IgD-negative memory B cell (primary cell): ENCODE results near the gene PKNOX2. TPM values are rescaled to one million over a fixed set of nuclear protein-coding genes. Genes with fewer than 3 reads are reported as not detected.

Experiments
- H3K27ac Mint-ChIP-seq, 3 donors: one replicate each; pipeline ENCODE4 v1.8.0; 2020 to 2022; ENCODE audit warnings: mild to moderate bottlenecking in 3 of 3, mixed read lengths in 3 of 3, moderate library complexity in 1 of 3
- H3K27me3 Mint-ChIP-seq: one replicate; pipeline ENCODE4 v1.8.0; 2021; ENCODE audit warnings: mixed read lengths
- H3K36me3 Mint-ChIP-seq: one replicate; pipeline ENCODE4 v1.8.0; 2020; ENCODE audit warnings: mild to moderate bottlenecking, mixed read lengths
- H3K4me1 Mint-ChIP-seq, 3 donors: one replicate each; pipeline ENCODE4 v1.8.0; 2020 to 2022; ENCODE audit warnings: mixed read lengths in 3 of 3, mild to moderate bottlenecking in 1 of 3
- H3K4me3 Mint-ChIP-seq, 4 donors: one replicate each; pipeline ENCODE4 v1.8.0; 2020 to 2022; ENCODE audit warnings: mild to moderate bottlenecking in 4 of 4, mixed read lengths in 4 of 4, moderate library complexity in 3 of 4
- H3K9me3 Mint-ChIP-seq, 3 donors: one replicate each; pipeline ENCODE4 v1.8.0; 2020 to 2021; ENCODE audit warnings: mixed read lengths in 3 of 3, mild to moderate bottlenecking in 1 of 3
- polyA plus RNA-seq: library from polyadenylated mRNA; unstranded; fragments of 300-500 nt; fragmentation: Illumina TruSeq; gene quantifications from one replicate; pipeline ENCODE4 v1.2.3, GENCODE V29; 2021

Gene PKNOX2
- polyA plus RNA-seq, 1 donor from 2014 or later = not detected

GRCh38 chr11:125433454-125434121 lies 269.0 kb downstream of the PKNOX2 start:
- Mint-ChIP-seq H3K4me1 (peaks cover 0 to 3% (median 2%) of the 10 kb centered on the region in 3 donors), H3K27ac (no peak overlapping the region), H3K36me3 (no peaks in the 10 kb centered on the region), H3K4me3 (no peak overlapping the region), H3K9me3 (no peaks in the 10 kb centered on the region), H3K27me3 (peaks cover 20% of the 10 kb centered on the region)

DNA sequence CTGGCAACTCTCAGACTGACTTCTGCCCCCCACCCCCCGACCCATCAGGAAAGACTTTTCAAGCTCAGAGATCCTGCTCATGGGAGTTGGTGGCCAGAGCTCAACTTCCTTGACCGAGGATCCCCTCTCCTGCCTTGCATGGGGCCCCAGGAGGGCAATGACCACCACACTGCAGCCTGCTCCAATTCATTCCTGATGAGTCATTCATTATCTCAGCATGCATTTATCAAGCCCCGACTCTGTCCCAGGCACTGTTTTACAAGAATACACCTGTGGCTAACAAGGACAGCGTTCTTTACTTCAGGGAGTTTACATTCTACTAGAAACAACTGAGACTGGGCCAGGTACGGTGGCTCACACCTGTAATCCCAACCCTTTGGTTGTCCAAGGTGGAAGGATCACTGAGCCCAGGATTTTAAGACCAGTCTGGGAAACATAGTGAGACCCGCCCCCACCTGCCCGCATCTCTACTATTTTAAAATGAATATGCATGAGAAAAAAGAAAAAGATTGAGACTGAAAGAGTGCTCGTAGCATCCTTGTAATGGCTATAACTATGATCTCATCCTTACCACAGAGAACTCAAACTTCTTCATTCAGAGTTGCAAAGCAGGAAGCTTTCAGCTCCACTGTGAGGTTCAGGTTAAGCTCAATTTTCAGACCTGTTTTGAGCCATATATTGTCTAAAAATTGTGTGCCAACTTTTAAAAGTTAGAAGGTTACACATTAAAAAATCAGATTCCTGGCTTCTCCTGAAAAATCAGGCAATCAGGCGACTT lies 271.1 kb downstream of the PKNOX2 start:
- Mint-ChIP-seq H3K27me3 (peaks cover 16% of the 10 kb centered on the region), H3K4me1 (peaks cover 0 to 3% (median 2%) of the 10 kb centered on the region in 3 donors), H3K27ac (no peak overlapping the region), H3K36me3 (no peaks in the 10 kb centered on the region), H3K9me3 (no peaks in the 10 kb centered on the region), H3K4me3 (no peak overlapping the region)

DNA sequence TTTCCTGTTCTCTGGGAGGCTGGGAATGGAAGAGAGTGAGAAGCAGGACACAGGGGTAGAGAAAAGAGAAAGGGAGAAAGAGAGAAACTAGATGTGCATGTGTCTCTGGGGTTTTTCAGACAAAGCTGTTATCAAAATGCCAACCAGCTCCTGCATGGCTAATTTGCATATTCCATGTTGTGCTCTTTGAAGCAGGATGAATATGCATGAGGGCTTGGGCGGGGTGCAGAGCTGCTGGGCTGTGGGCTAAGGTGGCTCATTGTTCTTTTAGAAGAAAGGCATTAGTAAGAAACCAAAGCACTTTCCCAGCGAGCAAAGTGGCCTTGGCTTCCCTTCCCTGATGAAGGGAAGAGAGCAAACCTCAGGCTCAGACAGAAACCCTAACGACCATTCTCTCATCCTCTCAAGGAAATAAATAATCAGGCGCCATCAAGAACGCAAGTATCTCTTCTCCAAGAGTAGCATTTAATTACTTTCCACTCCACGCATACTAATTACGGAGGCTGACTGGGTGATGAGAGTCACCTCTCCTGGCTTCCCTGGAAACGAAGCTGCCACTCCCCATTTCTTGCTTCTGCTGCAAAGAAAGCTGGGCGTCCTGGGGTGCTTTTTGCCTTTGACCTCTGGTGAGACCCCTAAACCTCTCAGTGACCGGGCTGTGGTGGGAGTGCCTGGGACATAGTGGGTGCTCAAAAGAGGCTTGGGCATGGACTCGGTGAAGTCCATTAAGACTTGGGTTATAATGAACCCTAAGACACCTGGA lies 277.3 kb downstream of the PKNOX2 start:
- Mint-ChIP-seq H3K4me1 (peaks cover 0 to 4% (median 0%) of the 10 kb centered on the region in 3 donors), H3K9me3 (no peaks in the 10 kb centered on the region), H3K27ac (peak overlapping the region in 1 of 3 donors; percentile 13), H3K36me3 (no peaks in the 10 kb centered on the region), H3K4me3 (no peak overlapping the region), H3K27me3 (peaks cover 16% of the 10 kb centered on the region)

GRCh38 chr11:125442946-125443345 lies 278.4 kb downstream of the PKNOX2 start:
- Mint-ChIP-seq H3K4me3 (peak overlapping the region in 1 of 4 donors; percentile 37), H3K27me3 (peaks cover 16% of the 10 kb centered on the region), H3K27ac (no peak overlapping the region), H3K9me3 (no peaks in the 10 kb centered on the region), H3K4me1 (peaks cover 0 to 4% (median 0%) of the 10 kb centered on the region in 3 donors), H3K36me3 (no peaks in the 10 kb centered on the region)

DNA sequence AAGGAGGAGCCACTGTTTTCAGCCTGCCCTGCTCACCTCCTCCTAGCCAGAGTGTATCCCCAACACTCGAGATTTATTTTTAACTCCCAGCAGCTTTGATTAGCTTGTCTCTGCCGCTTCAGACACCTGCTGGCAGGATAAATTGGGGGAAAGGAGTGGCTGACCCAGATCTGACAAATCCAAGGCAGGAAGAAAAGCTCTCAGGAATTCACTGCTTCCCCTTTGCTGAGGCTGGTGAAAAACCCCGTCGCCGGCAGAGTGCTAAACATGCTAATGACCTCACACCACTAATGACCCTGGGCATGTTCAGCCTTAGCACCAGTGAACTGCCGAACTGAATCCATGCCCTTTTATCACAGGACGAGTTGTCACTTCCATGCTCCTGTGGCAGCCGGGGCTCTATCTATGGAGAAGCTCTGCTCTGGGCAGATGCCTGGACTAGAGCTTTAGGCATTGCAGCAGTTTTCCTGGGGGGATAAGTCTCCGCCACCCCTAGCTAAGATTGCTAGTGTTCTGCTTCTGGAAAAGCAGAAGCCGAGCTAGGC lies 279.3 kb downstream of the PKNOX2 start:
- Mint-ChIP-seq H3K4me1 (peaks cover 0 to 4% (median 0%) of the 10 kb centered on the region in 3 donors), H3K36me3 (no peaks in the 10 kb centered on the region), H3K4me3 (no peak overlapping the region), H3K27me3 (peaks cover 16% of the 10 kb centered on the region), H3K9me3 (no peaks in the 10 kb centered on the region), H3K27ac (no peak overlapping the region)

DNA sequence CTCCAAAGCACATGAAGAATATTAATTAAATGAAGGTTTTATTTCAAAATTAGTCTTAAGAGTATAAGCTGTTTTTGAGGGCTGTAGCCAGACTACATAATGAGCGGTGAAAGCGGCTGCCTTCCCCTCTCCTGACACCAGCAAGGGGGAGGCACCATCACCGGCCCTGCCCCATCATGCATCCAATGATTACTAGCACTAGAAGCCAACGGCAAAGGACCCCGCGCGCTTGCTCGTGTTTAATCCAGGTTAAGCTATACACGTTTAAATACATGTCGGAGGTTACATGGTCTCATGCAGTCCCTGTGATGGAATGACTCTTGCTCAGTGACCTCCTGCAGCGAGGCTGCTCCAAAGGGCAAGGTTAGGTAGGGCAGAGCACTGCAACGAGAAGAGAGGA lies 281.2 kb downstream of the PKNOX2 start:
- peak overlapping the region in 1 of 4 donors; percentile 26 for H3K4me3 Mint-ChIP-seq
- peaks cover 0 to 4% (median 0%) of the 10 kb centered on the region in 3 donors for H3K4me1 Mint-ChIP-seq
- no peaks in the 10 kb centered on the region for H3K36me3 Mint-ChIP-seq
- H3K9me3 Mint-ChIP-seq = no peaks in the 10 kb centered on the region
- no peak overlapping the region for H3K27ac Mint-ChIP-seq
- H3K27me3 Mint-ChIP-seq = peaks cover 12% of the 10 kb centered on the region

GRCh38 chr11:125446279-125446678 lies 281.7 kb downstream of the PKNOX2 start:
- Mint-ChIP-seq H3K4me1 (peaks cover 0 to under 1% (median 0%) of the 10 kb centered on the region in 3 donors), H3K4me3 (no peak overlapping the region)

DNA sequence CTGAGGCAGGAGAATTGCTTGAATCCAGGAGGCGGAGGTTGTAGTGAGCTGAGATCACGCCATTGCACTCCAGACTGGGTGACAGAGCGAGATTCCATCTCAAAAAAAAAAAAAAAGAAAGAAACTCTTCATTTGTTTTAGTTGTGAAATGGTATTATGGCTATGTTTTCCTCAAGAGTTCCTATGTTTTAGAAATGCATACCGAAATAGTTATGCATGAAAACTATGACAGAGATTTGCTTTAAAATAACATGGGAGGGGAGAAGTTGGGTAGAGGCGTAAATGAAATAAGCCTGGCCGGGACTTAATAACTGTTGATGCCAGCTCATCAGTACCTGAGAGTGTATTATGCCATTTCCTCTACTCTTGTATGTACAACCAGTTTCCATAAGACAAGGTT lies 283.2 kb downstream of the PKNOX2 start:
- H3K27me3 Mint-ChIP-seq = peaks cover 2% of the 10 kb centered on the region
- H3K9me3 Mint-ChIP-seq = no peaks in the 10 kb centered on the region
- no peak overlapping the region for H3K27ac Mint-ChIP-seq
- H3K4me1 Mint-ChIP-seq = no peaks in the 10 kb centered on the region
- no peaks in the 10 kb centered on the region for H3K36me3 Mint-ChIP-seq
- no peak overlapping the region for H3K4me3 Mint-ChIP-seq

More at GRCh38 chr11:125446279-125446678, 281.7 kb downstream of the PKNOX2 start:
- no peak overlapping the region for H3K27ac Mint-ChIP-seq
- peaks cover 12% of the 10 kb centered on the region for H3K27me3 Mint-ChIP-seq
- H3K9me3 Mint-ChIP-seq = no peaks in the 10 kb centered on the region
- H3K36me3 Mint-ChIP-seq = no peaks in the 10 kb centered on the region

- H3K36me3 Mint-ChIP-seq = no peaks in the 10 kb centered on the region
- H3K9me3 Mint-ChIP-seq = no peaks in the 10 kb centered on the region
- peaks cover 2% of the 10 kb centered on the region for H3K27me3 Mint-ChIP-seq
- no peaks in the 10 kb centered on the region for H3K4me1 Mint-ChIP-seq
- H3K27ac Mint-ChIP-seq = no peak overlapping the region
- no peak overlapping the region for H3K4me3 Mint-ChIP-seq
These were observed 283.6 kb downstream of the PKNOX2 start for GRCh38 chr11:125448136-125448535.

- H3K36me3 Mint-ChIP-seq = no peaks in the 10 kb centered on the region
- H3K27ac Mint-ChIP-seq = no peak overlapping the region
- H3K4me1 Mint-ChIP-seq = no peaks in the 10 kb centered on the region
- H3K27me3 Mint-ChIP-seq = peaks cover 2% of the 10 kb centered on the region
- H3K4me3 Mint-ChIP-seq = no peak overlapping the region
- H3K9me3 Mint-ChIP-seq = no peaks in the 10 kb centered on the region
These were observed 285.0 kb downstream of the PKNOX2 start for GRCh38 chr11:125449565-125449964.

DNA sequence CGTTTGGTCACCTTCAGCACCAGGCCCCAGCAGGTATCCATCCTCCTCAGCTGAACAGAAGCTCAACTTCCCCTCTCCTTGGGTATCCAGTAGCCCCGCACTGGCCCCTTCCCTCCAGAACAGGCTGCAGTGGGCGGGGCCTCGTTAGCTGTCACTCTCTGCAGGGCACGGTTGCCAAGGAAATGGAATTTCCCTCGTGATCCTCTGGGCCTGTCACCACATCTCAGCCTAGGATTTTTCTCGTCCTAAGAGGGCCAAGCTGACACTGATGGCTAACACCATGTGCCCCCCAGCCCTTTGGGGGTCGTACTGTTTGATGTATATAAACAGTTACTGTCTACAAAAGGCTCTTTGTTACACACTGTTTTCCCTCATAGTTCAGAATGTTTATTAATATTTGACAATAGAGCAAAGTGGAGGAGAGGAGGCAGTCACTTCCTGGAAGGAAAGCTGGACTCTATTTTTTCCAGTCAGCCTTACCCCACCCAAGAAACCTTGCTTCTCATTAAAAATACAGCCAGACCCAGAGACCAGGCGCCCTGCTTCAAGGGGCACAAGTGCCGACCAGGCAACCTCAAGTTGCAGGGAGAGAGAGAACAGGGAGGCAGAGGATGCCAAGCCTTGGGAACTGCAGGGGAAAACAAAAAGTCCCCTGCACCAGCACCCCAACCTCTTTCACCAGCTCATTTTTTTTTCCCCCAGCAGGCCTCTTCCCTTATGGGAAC lies 287.0 kb downstream of the PKNOX2 start:
- H3K36me3 Mint-ChIP-seq = no peaks in the 10 kb centered on the region
- no peaks in the 10 kb centered on the region for H3K9me3 Mint-ChIP-seq
- peak overlapping the region in 1 of 4 donors; percentile 39 for H3K4me3 Mint-ChIP-seq
- H3K4me1 Mint-ChIP-seq = no peaks in the 10 kb centered on the region
- H3K27ac Mint-ChIP-seq = no peak overlapping the region
- no peaks in the 10 kb centered on the region for H3K27me3 Mint-ChIP-seq

DNA sequence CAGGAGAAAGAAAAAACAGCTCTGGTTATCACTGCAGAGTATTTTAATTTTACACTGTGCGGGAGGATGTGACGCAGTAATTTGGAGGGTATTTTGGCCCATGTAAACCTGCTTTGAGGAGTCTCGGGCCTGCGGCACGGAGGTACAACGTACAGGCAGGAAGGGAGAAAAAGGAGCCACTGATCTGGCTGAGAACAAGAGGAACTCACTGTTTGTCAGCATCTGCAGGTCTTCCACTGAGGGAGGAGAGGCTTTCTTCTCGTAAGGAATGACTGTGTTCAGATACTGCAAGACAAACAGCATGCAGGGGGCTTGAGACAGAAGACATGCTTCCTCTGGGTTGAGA lies 287.5 kb downstream of the PKNOX2 start:
- H3K36me3 Mint-ChIP-seq = no peaks in the 10 kb centered on the region
- no peak overlapping the region for H3K4me3 Mint-ChIP-seq
- H3K27me3 Mint-ChIP-seq = no peaks in the 10 kb centered on the region
- no peak overlapping the region for H3K27ac Mint-ChIP-seq
- H3K9me3 Mint-ChIP-seq = no peaks in the 10 kb centered on the region
- H3K4me1 Mint-ChIP-seq = no peaks in the 10 kb centered on the region

- H3K27ac Mint-ChIP-seq = no peak overlapping the region
- no peaks in the 10 kb centered on the region for H3K9me3 Mint-ChIP-seq
These were observed 289.5 kb downstream of the PKNOX2 start for GRCh38 chr11:125454047-125454446.

GRCh38 chr11:125455851-125456250 lies 291.3 kb downstream of the PKNOX2 start:
- H3K4me1 Mint-ChIP-seq = no peaks in the 10 kb centered on the region
- H3K9me3 Mint-ChIP-seq = no peaks in the 10 kb centered on the region
- no peak overlapping the region for H3K4me3 Mint-ChIP-seq
- no peaks in the 10 kb centered on the region for H3K27me3 Mint-ChIP-seq
- H3K27ac Mint-ChIP-seq = no peak overlapping the region
- no peaks in the 10 kb centered on the region for H3K36me3 Mint-ChIP-seq

More at GRCh38 chr11:125454047-125454446, 289.5 kb downstream of the PKNOX2 start:
- no peaks in the 10 kb centered on the region for H3K4me1 Mint-ChIP-seq
- no peaks in the 10 kb centered on the region for H3K27me3 Mint-ChIP-seq
- H3K36me3 Mint-ChIP-seq = no peaks in the 10 kb centered on the region
- no peak overlapping the region for H3K4me3 Mint-ChIP-seq
